K562 (cell line): ENCODE data around the gene ZNF556. TPM values are rescaled to one million over a fixed set of nuclear protein-coding genes. Genes with fewer than 3 reads are reported as not detected.

Experiments
- ATAC-seq: fragments of 200-7000 bp; cut with Tn5 transposase; 3 replicates; pipeline ENCODE4 v1.9.1; 2020; ENCODE audit warnings: moderate library complexity
- BruUV-seq: library from RNA; stranded (reverse); fragments of 400-500 nt; replicated peaks from 2 replicates; lab custom pipeline; 2021; lab: Mats Ljungman, UMichigan
- CTCF ChIA-PET: fragments of 300-600 bp; formaldehyde crosslinking; extraction: SDS; loops from one replicate; lab custom pipeline; 2021; ENCODE audit warnings: low intra/inter-chr PET ratio; lab: Yijun Ruan, JAX
- POLR2A ChIA-PET: fragments of 300-600, 350-650 bp; sonication (Branson Sonifier 250); formaldehyde crosslinking; extraction: SDS; loops from one replicate; lab custom pipeline; 2021; ENCODE audit warnings: antibody characterized with exemption, inconsistent platforms; lab: Yijun Ruan, JAX
- DNase-seq, 4 experiments: peaks; one replicate each; pipeline versions ENCODE4 v3.0.0 to v3.0.0-alpha.2; 2011 to 2018; ENCODE audit warnings: low spot score in 3 of 4, mixed read lengths in 3 of 4; ENCODE audit errors: extremely low read depth in 1 of 4
- FAIRE-seq: peaks from 2 replicates; lab custom pipeline; 2011; peaks lifted over from hg19 to GRCh38; lab: Jason Lieb, UNC
- H2AFZ ChIP-seq: 2 replicates; pipeline ENCODE4 v1.6.0; 2011; ENCODE audit warnings: low read depth, low read length, control low read depth, inconsistent platforms
- H3K27ac ChIP-seq: fragments of 200-600 bp; 3 replicates; pipeline ENCODE4 v1.8.0; 2011; ENCODE audit warnings: low read depth, mild to moderate bottlenecking, control low read depth, inconsistent platforms, low read length, moderate library complexity, mixed read lengths; ENCODE audit errors: extremely low read depth
- H3K27me3 ChIP-seq, 2 experiments: fragments of 300-600 bp in 1 of 2; 2 replicates in 1 of 2; 3 replicates in 1 of 2; pipeline versions ENCODE4 v1.6.0 to v1.8.0; 2011; ENCODE audit warnings: inconsistent platforms in 2 of 2, low read length in 2 of 2, mild to moderate bottlenecking in 1 of 2, mixed read lengths in 1 of 2, moderate library complexity in 1 of 2; ENCODE audit not compliant: control insufficient read depth in 2 of 2, insufficient read depth in 2 of 2
- H3K36me3 ChIP-seq: fragments of 300-600 bp; 3 replicates; pipeline ENCODE4 v1.8.0; 2011; ENCODE audit warnings: mild to moderate bottlenecking, low read length, inconsistent platforms; ENCODE audit not compliant: control insufficient read depth, insufficient read depth
- H3K4me1 ChIP-seq, 2 experiments: fragments of 200-600 bp in 1 of 2; replicated peaks in 1 of 2; 2 replicates in 1 of 2; 3 replicates in 1 of 2; pipeline versions ENCODE4 v1.5.1 to v1.8.0; 2011; ENCODE audit warnings: inconsistent platforms in 2 of 2, low read length in 2 of 2, mild to moderate bottlenecking in 1 of 2, mixed read lengths in 1 of 2, moderate library complexity in 1 of 2; ENCODE audit not compliant: control insufficient read depth in 2 of 2, insufficient read depth in 2 of 2
- H3K4me2 ChIP-seq: 2 replicates; pipeline ENCODE4 v1.6.1; 2011; ENCODE audit warnings: low read length, control low read depth, inconsistent platforms, mixed read lengths; ENCODE audit not compliant: insufficient read depth
- H3K4me3 ChIP-seq: fragments of 200-600 bp; sonication (generic), shearing (Covaris generic); 2 replicates; pipeline ENCODE4 v1.5.1; 2016; ENCODE audit warnings: control low read depth, inconsistent platforms
- H3K79me2 ChIP-seq: fragments of 200-600 bp; 3 replicates; pipeline ENCODE4 v1.8.0; 2011; ENCODE audit warnings: low read length, inconsistent platforms; ENCODE audit not compliant: control insufficient read depth, insufficient read depth
- H3K9ac ChIP-seq, 2 experiments: 2 replicates each; pipeline versions ENCODE4 v1.6.0 to v1.6.1; 2011; ENCODE audit warnings: low read depth in 2 of 2, low read length in 2 of 2, control low read depth in 1 of 2, inconsistent platforms in 1 of 2, mild to moderate bottlenecking in 1 of 2, mixed read lengths in 1 of 2; ENCODE audit not compliant: insufficient read depth in 1 of 2
- H3K9me1 ChIP-seq: one replicate; pipeline ENCODE4 v1.6.0; 2011; ENCODE audit warnings: inconsistent platforms, mild to moderate bottlenecking, low read length, moderate library complexity; ENCODE audit not compliant: control insufficient read depth, insufficient read depth
- H3K9me3 ChIP-seq: replicated peaks from 2 replicates; pipeline ENCODE4 v1.5.1; 2011; ENCODE audit warnings: low read depth, low read length, inconsistent platforms; ENCODE audit not compliant: control insufficient read depth, insufficient read depth
- H4K20me1 ChIP-seq: replicated peaks from 2 replicates; pipeline ENCODE4 v1.6.1; 2011; ENCODE audit warnings: low read length, inconsistent platforms, mixed read lengths; ENCODE audit not compliant: control insufficient read depth, insufficient read depth
- CBX1 ChIP-seq: sonication (generic); IDR thresholded peaks from 2 replicates; pipeline ENCODE4 v1.6.1; 2016; ENCODE audit warnings: antibody characterized with exemption, low read depth, mild to moderate bottlenecking
- CEBPB ChIP-seq: fragments of 450-650 bp; IDR thresholded peaks from 2 replicates; pipeline ENCODE4 v1.6.1; 2016; ENCODE audit warnings: missing genetic modification characterization, missing compliant biosample characterization
- CREB1 ChIP-seq, 2 experiments: sonication (generic) in 1 of 2; formaldehyde crosslinking in 1 of 2; IDR thresholded peaks; 2 replicates each; pipeline versions ENCODE4 v1.6.1 to v1.8.0; 2012 to 2022; ENCODE audit warnings: inconsistent platforms in 1 of 2, mild to moderate bottlenecking in 1 of 2, missing genetic modification reagents in 1 of 2, moderate library complexity in 1 of 2
- ELK1 ChIP-seq: sonication (generic); formaldehyde crosslinking; IDR thresholded peaks from 2 replicates; pipeline ENCODE4 v1.8.1; 2022; ENCODE audit warnings: missing genetic modification reagents
- LCOR ChIP-seq: sonication (generic); formaldehyde crosslinking; IDR thresholded peaks from 2 replicates; pipeline ENCODE4 v1.8.0; 2022; ENCODE audit warnings: mild to moderate bottlenecking, missing genetic modification reagents
- MAFF ChIP-seq: IDR thresholded peaks from 2 replicates; pipeline ENCODE4 v1.6.1; 2012; ENCODE audit warnings: low read length, improper control_type of control experiment
- NFIX ChIP-seq: fragments of 250-450 bp; sonication (Bioruptor Pico); IDR thresholded peaks from 2 replicates; pipeline ENCODE4 v1.4.0; 2020; ENCODE audit warnings: low read depth, mild to moderate bottlenecking, moderate library complexity
- RBFOX2 ChIP-seq: fragments of 200-400 bp; formaldehyde crosslinking; IDR thresholded peaks from 2 replicates; pipeline ENCODE4 v1.6.1; 2017; ENCODE audit warnings: low read depth, mild to moderate bottlenecking, low read length, moderate library complexity
- RBM17 ChIP-seq: fragments of 200-400 bp; formaldehyde crosslinking; IDR thresholded peaks from 2 replicates; pipeline ENCODE4 v1.6.1; 2017; ENCODE audit warnings: low read depth, mild to moderate bottlenecking, low read length, borderline replicate concordance
- TSC22D4 ChIP-seq: fragments of 450-650 bp; IDR thresholded peaks from 2 replicates; pipeline ENCODE4 v1.6.1; 2016; ENCODE audit warnings: missing genetic modification characterization, missing biosample characterization, control low read depth
- TSHZ1 ChIP-seq: fragments of 250-450 bp; sonication (Bioruptor Pico); IDR thresholded peaks from 2 replicates; pipeline ENCODE4 v1.4.0; 2020; ENCODE audit warnings: mild to moderate bottlenecking, moderate library complexity
- ZNF592 ChIP-seq: fragments of 450-650 bp; IDR thresholded peaks from 2 replicates; pipeline ENCODE4 v1.6.1; 2017; ENCODE audit warnings: antibody characterized with exemption, mild to moderate bottlenecking
- WGBS: fragments of 100-300 bp; shearing (Covaris generic); methylation state at CpG from one replicate; pipeline ENCODE4 v1.1.6; 2016; ENCODE audit warnings: low coverage, mixed read lengths; ENCODE audit not compliant: insufficient coverage; ENCODE audit errors: missing lambda C conversion rate; 5-methylcytosine and 5-hydroxymethylcytosine counted together
- in situ Hi-C: fragments of 300-500 bp; cut with MboI; formaldehyde crosslinking; loops from 4 replicates; pipeline ENCODE4 v1.15.0; 2018; ENCODE audit warnings: inconsistent platforms, mixed read lengths
- intact Hi-C: fragments of 100-400 bp; cut with micrococcal nuclease; formaldehyde crosslinking; loops from 2 replicates; pipeline ENCODE4 v1.14.2; 2022
- polyA plus RNA-seq, 8 experiments: library from polyadenylated mRNA; depleted of rRNA in 4 of 8; stranded (reverse) in 5 of 8; unstranded in 3 of 8; fragments of >200 nt; fragmentation: Nextera tagmentation in 2 of 8; fragmentation: Illumina TruSeq in 1 of 8; extraction: Ambion mirVana in 2 of 8; extraction: Trizol in 1 of 8; gene quantifications; 2 replicates each; pipeline versions ENCODE4 v1.2.1 to v1.2.3, GENCODE V29; 2011 to 2014; ENCODE audit warnings: inconsistent platforms in 1 of 8, missing spikeins in 1 of 8
- total RNA-seq, 7 experiments: library from RNA; depleted of rRNA in 6 of 7; stranded (reverse); fragments of >200 nt in 6 of 7; fragmentation: Illumina TruSeq in 2 of 7; extraction: Trizol in 2 of 7; gene quantifications; 2 replicates each; pipeline versions ENCODE4 v1.2.1 to v1.2.3, GENCODE V29; 2011 to 2021; ENCODE audit warnings: low replicate concordance in 1 of 7

Gene ZNF556
- total and polyA plus RNA-seq, 9 of the 15 experiments (the other 6 are each of a cell fraction or from before 2014, with no cell fraction given), result 0.01 to 0.36 (median 0.10) TPM; not detected in 1

- no peak overlapping the region for H3K9ac ChIP-seq
- intact Hi-C loops, result no loop called here
- POLR2A ChIA-PET, result no interaction called here
- ATAC-seq, result no peak
- no peak overlapping the region for H3K4me3 ChIP-seq
- H4K20me1 ChIP-seq, result no peaks in the 10 kb centered on the region
- H3K36me3 ChIP-seq, result peaks cover 5% of the 10 kb centered on the region; the same call in 2 of the 3 replicates
- WGBS, result 100% methylated on average over 10 of the region's 53 CpGs
- no peaks in the 10 kb centered on the region for H3K9me1 ChIP-seq
- H3K9me3 ChIP-seq, result peaks cover 5% of the 10 kb centered on the region; the same call in 1 of the 2 replicates
- H3K27me3 ChIP-seq, result no peaks in the 10 kb centered on the region
- no peak overlapping the region for H3K4me2 ChIP-seq
- BruUV-seq, result no TSS peak
- FAIRE-seq, result no peak
- H2AFZ ChIP-seq, result no peak overlapping the region
- H3K27ac ChIP-seq, result no peak overlapping the region
- DNase-seq, result no peak
- CTCF ChIA-PET, result no interaction called here
- H3K79me2 ChIP-seq, result no peaks in the 10 kb centered on the region
- H3K4me1 ChIP-seq, result no peaks in the 10 kb centered on the region; a peak in 1 of 5 replicates
- in situ Hi-C loops, result no loop called here
- TF ChIP-seq TSC22D4 (tag) (no peak), NFIX (no peak), RBFOX2 (0 out of 2 replicates have a peak, but pooled peaks have one; percentile 30), CEBPB (tag) (peak; percentile 23; the same call in 1 of the 2 replicates), RBM17 (no peak), CBX1 (no peak), LCOR (CRISPR knock-in tag) (no peak), ZNF592 (no peak), ELK1 (CRISPR knock-in tag) (no peak), MAFF (no peak), TSHZ1 (no peak), CREB1 (IDR thresholded peaks at IDR 0.05) (no peak), CREB1 (CRISPR knock-in tag; IDR thresholded peaks at IDR 0.05) (no peak)
These were observed 59.4 kb downstream of the ZNF556 start for GRCh38 chr19:2926341-2927031.
